OCI-LY7 (cell line): ENCODE measurements around the gene MPZL3. TPM values are rescaled to one million over a fixed set of nuclear protein-coding genes. Genes with fewer than 3 reads are reported as not detected.

Experiments
- BruUV-seq: library from RNA; stranded (reverse); fragments of 400-500 nt; replicated peaks from 2 replicates; lab custom pipeline; 2021; lab: Mats Ljungman, UMichigan
- CTCF ChIA-PET: fragments of 300-600 bp; sonication (Branson Sonifier 250); formaldehyde crosslinking; loops from one replicate; lab custom pipeline; 2022; ENCODE audit warnings: antibody characterized with exemption; ENCODE audit not compliant: unreplicated experiment; lab: Charles Lee
- POLR2A ChIA-PET: fragments of 300-600 bp; sonication (Branson Sonifier 250); formaldehyde crosslinking; loops from one replicate; lab custom pipeline; 2022; ENCODE audit warnings: antibody characterized with exemption; lab: Charles Lee
- DNase-seq: peaks from one replicate; pipeline ENCODE4 v3.0.0-alpha.2; 2015; ENCODE audit warnings: low spot score
- H2AFZ ChIP-seq: fragments of 200-600 bp; sonication (generic), shearing (Covaris generic); 2 replicates; pipeline ENCODE4 v1.6.1; 2014; ENCODE audit warnings: mild to moderate bottlenecking, antibody characterized with exemption, low read length, moderate library complexity
- H3K27ac ChIP-seq: fragments of 200-600 bp; sonication (generic); 2 replicates; pipeline ENCODE4 v1.5.1; 2014; ENCODE audit warnings: mixed run types, low read depth, mild to moderate bottlenecking, moderate library complexity, low read length, inconsistent platforms; ENCODE audit not compliant: poor library complexity, severe bottlenecking
- H3K36me3 ChIP-seq: fragments of 200-600 bp; sonication (generic); 2 replicates; pipeline ENCODE4 v1.6.1; 2014; ENCODE audit warnings: mild to moderate bottlenecking, antibody characterized with exemption, low read length, moderate library complexity, mixed read lengths; ENCODE audit not compliant: insufficient read depth
- H3K4me1 ChIP-seq: fragments of 200-600 bp; sonication (generic); 2 replicates; pipeline ENCODE4 v1.5.1; 2014; ENCODE audit warnings: mild to moderate bottlenecking, low read length; ENCODE audit not compliant: insufficient read depth, poor library complexity, severe bottlenecking
- H3K4me2 ChIP-seq: fragments of 200-600 bp; sonication (generic); 2 replicates; pipeline ENCODE4 v1.6.1; 2014; ENCODE audit warnings: mild to moderate bottlenecking, low read length
- H3K4me3 ChIP-seq: fragments of 200-600 bp; sonication (generic); 2 replicates; pipeline ENCODE4 v1.5.1; 2014; ENCODE audit warnings: mild to moderate bottlenecking, low read depth, low read length; ENCODE audit not compliant: poor library complexity, severe bottlenecking
- H3K79me2 ChIP-seq: fragments of 200-600 bp; sonication (generic); 2 replicates; pipeline ENCODE4 v1.6.1; 2016; ENCODE audit warnings: low read depth, mild to moderate bottlenecking, low read length, moderate library complexity, mixed read lengths; ENCODE audit not compliant: insufficient read depth
- H3K9me2 ChIP-seq: fragments of 200-600 bp; sonication (generic); 2 replicates; pipeline ENCODE4 v1.6.1; 2016; ENCODE audit warnings: mild to moderate bottlenecking, low read length, mixed read lengths; ENCODE audit not compliant: insufficient read depth
- H3K9me3 ChIP-seq: fragments of 200-600 bp; sonication (generic); 2 replicates; pipeline ENCODE4 v1.6.1; 2014; ENCODE audit warnings: mild to moderate bottlenecking, mixed run types, low read length, mixed read lengths
- H4K20me1 ChIP-seq: fragments of 200-600 bp; sonication (generic); 2 replicates; pipeline ENCODE4 v1.6.1; 2014; ENCODE audit warnings: mild to moderate bottlenecking, antibody characterized with exemption, low read length, moderate library complexity, mixed read lengths; ENCODE audit not compliant: insufficient read depth
- CTCF ChIP-seq: fragments of 200-600 bp; sonication (generic); conservative IDR thresholded peaks from 2 replicates; pipeline ENCODE4 v1.5.1; 2014; ENCODE audit warnings: mild to moderate bottlenecking, antibody characterized with exemption, low read length, moderate library complexity, mixed read lengths
- EZH2phosphoT487 ChIP-seq: fragments of 200-600 bp; sonication (generic); IDR thresholded peaks from 2 replicates; pipeline ENCODE4 v1.6.1; 2018; ENCODE audit warnings: low read depth, borderline replicate concordance, mild to moderate bottlenecking, mixed run types, antibody characterized with exemption, low read length, moderate library complexity, mixed read lengths
- intact Hi-C: fragments of 100-400 bp; cut with micrococcal nuclease; formaldehyde crosslinking; loops from one replicate; pipeline ENCODE4 v1.10.0; 2022; ENCODE audit not compliant: unreplicated experiment
- total RNA-seq, 2 experiments: library from RNA; depleted of rRNA in 1 of 2; stranded (reverse); fragments of >200 nt in 1 of 2; shearing (Covaris generic) in 1 of 2; gene quantifications; 2 replicates each; pipeline ENCODE4 v1.2.3, GENCODE V29; 2014 to 2022

Gene MPZL3
- total RNA-seq, 2 experiments from 2014 or later: 1.9 to 5.8 TPM

GRCh38 chr11:118217575-118217974 lies 34.6 kb downstream of the MPZL3 start:
- DNase-seq: no peak
- no peak overlapping the region for H3K27ac ChIP-seq
- no peak for TF ChIP-seq CTCF
- TF ChIP-seq EZH2phosphoT487: no peak
- ChIA-PET CTCF (no interaction called here), POLR2A (interaction anchor here (0.5 kb wide), 1 partner anchor 785 kb away, joined by 4 read pairs; no protein-coding TSS in a partner anchor)
- no peak overlapping the region for H3K4me3 ChIP-seq
- no TSS peak for BruUV-seq
- no peaks in the 10 kb centered on the region for H3K9me3 ChIP-seq
- H3K9me2 ChIP-seq: no peaks in the 10 kb centered on the region
- no peaks in the 10 kb centered on the region for H3K36me3 ChIP-seq
- intact Hi-C loops: no loop called here
- peak overlapping the region; percentile 37 for H2AFZ ChIP-seq
- peaks cover 45% of the 10 kb centered on the region for H3K4me1 ChIP-seq
- H4K20me1 ChIP-seq: no peaks in the 10 kb centered on the region
- H3K4me2 ChIP-seq: no peak overlapping the region
- H3K79me2 ChIP-seq: no peaks in the 10 kb centered on the region

DNA sequence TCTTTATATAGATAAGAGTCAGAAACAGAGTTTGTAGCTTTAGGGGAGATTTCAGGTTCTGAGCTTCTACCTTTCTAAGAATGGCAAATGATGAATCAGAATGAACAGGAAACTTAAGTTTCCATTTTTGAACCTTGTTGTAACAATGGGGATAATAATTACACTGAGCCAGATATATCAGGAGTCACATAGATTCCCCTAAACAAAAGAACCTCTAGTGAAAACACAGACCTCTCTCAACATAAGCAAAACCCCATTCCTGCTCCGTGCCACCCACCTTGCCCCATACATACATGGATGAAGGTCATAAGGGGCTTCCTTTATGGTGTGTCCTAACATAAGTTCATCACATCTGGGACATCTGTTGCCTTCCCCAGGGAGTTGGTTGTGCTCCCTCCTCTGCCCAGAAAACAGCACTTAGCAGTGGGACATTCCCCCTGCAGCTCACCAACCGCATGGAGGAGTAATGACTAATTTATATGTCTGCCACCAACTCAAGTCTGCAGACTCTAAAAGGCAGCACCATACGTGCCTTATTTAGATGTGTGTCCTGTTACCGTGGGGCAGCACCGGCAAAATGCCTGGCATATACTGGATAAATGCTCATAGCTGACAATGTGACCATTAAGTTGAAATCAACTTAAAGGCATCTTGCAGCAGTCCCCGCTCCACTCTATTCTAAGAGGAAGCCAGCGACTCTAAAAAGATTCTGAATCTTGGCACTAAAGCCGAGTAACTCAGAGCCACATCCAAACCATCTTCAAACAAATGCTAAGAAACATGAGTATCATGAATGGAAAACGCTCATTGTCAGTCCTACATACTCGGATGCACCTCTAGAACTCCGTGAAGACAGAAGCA lies 35.3 kb downstream of the MPZL3 start:
- DNase-seq: no peak
- Histone ChIP-seq H3K79me2 (no peaks in the 10 kb centered on the region), H4K20me1 (no peaks in the 10 kb centered on the region), H3K9me3 (no peaks in the 10 kb centered on the region), H3K4me3 (no peak overlapping the region), H2AFZ (peak overlapping the region; percentile 37), H3K9me2 (no peaks in the 10 kb centered on the region), H3K36me3 (no peaks in the 10 kb centered on the region), H3K4me1 (peaks cover 45% of the 10 kb centered on the region), H3K4me2 (peak overlapping the region; percentile 17; the same call in 1 of the 2 replicates), H3K27ac (no peak overlapping the region)
- CTCF ChIA-PET: interaction anchor here (0.6 to 0.7 kb wide), 2 partner anchors 50 to 91 kb away, joined by 3 read pairs; no protein-coding TSS in a partner anchor
- BruUV-seq: no TSS peak
- TF ChIP-seq EZH2phosphoT487 (no peak), CTCF (no peak)
- POLR2A ChIA-PET: interaction anchor here (0.5 kb wide), 1 partner anchor 785 kb away, joined by 4 read pairs; no protein-coding TSS in a partner anchor
- intact Hi-C loops: no loop called here

GRCh38 chr11:118215765-118216164 lies 36.4 kb downstream of the MPZL3 start:
- TF ChIP-seq EZH2phosphoT487 (no peak), CTCF (no peak)
- peaks cover 45% of the 10 kb centered on the region for H3K4me1 ChIP-seq
- H2AFZ ChIP-seq: peak overlapping the region; percentile 90
- no peaks in the 10 kb centered on the region for H4K20me1 ChIP-seq
- ChIA-PET POLR2A (interaction anchor here (1.6 kb wide), 1 partner anchor 31 kb away, joined by 4 read pairs; no protein-coding TSS in a partner anchor), CTCF (no interaction called here)
- H3K9me2 ChIP-seq: no peaks in the 10 kb centered on the region
- DNase-seq: no peak
- no peak overlapping the region for H3K27ac ChIP-seq
- H3K4me2 ChIP-seq: peak overlapping the region; percentile 69
- H3K9me3 ChIP-seq: no peaks in the 10 kb centered on the region
- no peaks in the 10 kb centered on the region for H3K36me3 ChIP-seq
- no TSS peak for BruUV-seq
- intact Hi-C loops: no loop called here
- H3K79me2 ChIP-seq: no peaks in the 10 kb centered on the region
- H3K4me3 ChIP-seq: no peak overlapping the region
